ENCODE data around the gene MRAS. TPM values are rescaled to one million over a fixed set of nuclear protein-coding genes. Genes with fewer than 3 reads are reported as not detected.

The MRAS gene
- total RNA-seq, 1 donor from 2014 or later: 0.07 TPM

GRCh38 chr3:138383715-138384465 is 35.5 kb downstream of the MRAS start:
- H3K9me3 Mint-ChIP-seq: no peaks in the 10 kb centered on the region
- no peaks in the 10 kb centered on the region for H3K4me1 Mint-ChIP-seq
- H3K27ac Mint-ChIP-seq: no peak overlapping the region
- no peak overlapping the region for H3K4me3 Mint-ChIP-seq
- DNase-seq: no peak
- H3K36me3 Mint-ChIP-seq (ENCODE audit: low read depth): no peaks in the 10 kb centered on the region
- no peak for TF ChIP-seq CTCF (IDR thresholded peaks at IDR 0.05)
- ChIA-PET POLR2A (no interaction called here), CTCF (no interaction called here)
- peaks cover 51% of the 10 kb centered on the region for H3K27me3 Mint-ChIP-seq
- intact Hi-C loops (cut with micrococcal nuclease): no loop called here
- no peak for ATAC-seq (ENCODE audit: low read depth)

- no peak overlapping the region for H3K27ac Mint-ChIP-seq
- no peaks in the 10 kb centered on the region for H3K36me3 Mint-ChIP-seq (ENCODE audit: low read depth)
- DNase-seq: no peak
- peaks cover 54% of the 10 kb centered on the region for H3K27me3 Mint-ChIP-seq
- intact Hi-C loops (cut with micrococcal nuclease): no loop called here
- no peaks in the 10 kb centered on the region for H3K9me3 Mint-ChIP-seq
- no peak overlapping the region for H3K4me3 Mint-ChIP-seq
- ChIA-PET POLR2A (no interaction called here), CTCF (no interaction called here)
- ATAC-seq (ENCODE audit: low read depth): no peak
- H3K4me1 Mint-ChIP-seq: no peaks in the 10 kb centered on the region
- no peak for TF ChIP-seq CTCF (IDR thresholded peaks at IDR 0.05)
Measured at GRCh38 chr3:138384531-138384930, 36.2 kb downstream of the MRAS start.

GRCh38 chr3:138384976-138385375 is 36.6 kb downstream of the MRAS start:
- ChIA-PET POLR2A (no interaction called here), CTCF (no interaction called here)
- DNase-seq: no peak
- no peak overlapping the region for H3K27ac Mint-ChIP-seq
- intact Hi-C loops (cut with micrococcal nuclease): no loop called here
- no peak overlapping the region for H3K4me3 Mint-ChIP-seq
- ATAC-seq (ENCODE audit: low read depth): no peak
- H3K36me3 Mint-ChIP-seq (ENCODE audit: low read depth): no peaks in the 10 kb centered on the region
- peaks cover 53% of the 10 kb centered on the region for H3K27me3 Mint-ChIP-seq
- no peaks in the 10 kb centered on the region for H3K9me3 Mint-ChIP-seq
- no peaks in the 10 kb centered on the region for H3K4me1 Mint-ChIP-seq
- no peak for TF ChIP-seq CTCF (IDR thresholded peaks at IDR 0.05)

GRCh38 chr3:138389144-138389601 is 40.8 kb downstream of the MRAS start:
- ATAC-seq (ENCODE audit: low read depth): no peak

More at GRCh38 chr3:138389144-138389601, 40.8 kb downstream of the MRAS start:
- Mint-ChIP-seq H3K36me3 (ENCODE audit: low read depth) (no peaks in the 10 kb centered on the region), H3K27me3 (peaks cover 34% of the 10 kb centered on the region), H3K4me1 (no peaks in the 10 kb centered on the region), H3K27ac (no peak overlapping the region), H3K9me3 (no peaks in the 10 kb centered on the region), H3K4me3 (no peak overlapping the region)
- TF ChIP-seq CTCF (IDR thresholded peaks at IDR 0.05): no peak
- no peak for DNase-seq
- ChIA-PET POLR2A (no interaction called here), CTCF (no interaction called here)
- intact Hi-C loops (cut with micrococcal nuclease): no loop called here
